ENCODE data around the gene FBRS. TPM values are rescaled to one million over a fixed set of nuclear protein-coding genes. Genes with fewer than 3 reads are reported as not detected.
"Not testable (repeated sequence)": the region's sequence is repeated elsewhere in the genome, so short reads cannot be mapped to it uniquely, and the experiment has no call there.

FBRS gene
- total RNA-seq, 1 experiment from 2014 or later = 128 TPM

DNA sequence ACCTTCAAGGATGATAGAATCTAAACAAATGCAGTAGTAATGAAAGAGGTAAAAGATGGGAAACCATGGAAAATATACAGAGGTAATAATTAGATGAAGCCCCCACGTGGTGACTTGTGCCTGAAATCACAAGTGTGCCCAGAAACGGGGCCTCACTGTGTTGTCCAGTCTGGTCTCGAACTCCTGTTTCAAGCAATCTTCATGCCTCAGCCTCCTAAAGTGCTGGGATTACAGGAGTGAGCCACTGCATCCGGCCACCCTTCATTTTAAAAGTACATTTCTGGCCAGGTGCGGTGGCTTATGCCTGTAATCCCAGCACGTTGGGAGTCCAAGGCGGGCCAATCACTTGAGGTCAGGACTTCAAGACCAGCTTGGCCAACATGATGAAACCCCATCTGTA lies 21.6 kb upstream of the FBRS start:
- no peak overlapping the region for H3K4me3 ChIP-seq
- no peaks in the 10 kb centered on the region for H4K20me1 ChIP-seq (ENCODE audit: insufficient read depth)
- no peak overlapping the region for H2AFZ ChIP-seq
- no peaks in the 10 kb centered on the region for H3K36me3 ChIP-seq (ENCODE audit: low read depth)
- H3K27ac ChIP-seq = no peak overlapping the region
- TF ChIP-seq EZH2 (IDR thresholded peaks at IDR 0.05; ENCODE audit: low read depth) (no peak), CTCF (conservative IDR thresholded peaks at IDR 0.05) (no peak)
- peaks cover 13% of the 10 kb centered on the region; the same call in 1 of the 2 replicates for H3K4me1 ChIP-seq (replicated peaks; ENCODE audit: insufficient read depth)
- peaks cover 25% of the 10 kb centered on the region for H3K79me2 ChIP-seq (ENCODE audit: low read depth)
- no peaks in the 10 kb centered on the region for H3K9me2 ChIP-seq (ENCODE audit: insufficient read depth)
- no peaks in the 10 kb centered on the region for H3K27me3 ChIP-seq (ENCODE audit: insufficient read depth, low read depth)
- BruUV-seq (replicated peaks) = no TSS peak
- ChIA-PET POLR2A (ENCODE audit: unreplicated experiment) (no interaction called here), CTCF (no interaction called here)
- H3K9me3 ChIP-seq (ENCODE audit: insufficient read depth, low read depth) = no peaks in the 10 kb centered on the region
- 0 out of 2 replicates have a peak overlapping the region, but pooled peaks have one; percentile 82 for H3K4me2 ChIP-seq
- DNase-seq = no peak
- H3F3A ChIP-seq (ENCODE audit: insufficient read depth, low read depth) = peaks cover 28% of the 10 kb centered on the region
- intact Hi-C loops (cut with micrococcal nuclease; ENCODE audit: unreplicated experiment) = no loop called here

DNA sequence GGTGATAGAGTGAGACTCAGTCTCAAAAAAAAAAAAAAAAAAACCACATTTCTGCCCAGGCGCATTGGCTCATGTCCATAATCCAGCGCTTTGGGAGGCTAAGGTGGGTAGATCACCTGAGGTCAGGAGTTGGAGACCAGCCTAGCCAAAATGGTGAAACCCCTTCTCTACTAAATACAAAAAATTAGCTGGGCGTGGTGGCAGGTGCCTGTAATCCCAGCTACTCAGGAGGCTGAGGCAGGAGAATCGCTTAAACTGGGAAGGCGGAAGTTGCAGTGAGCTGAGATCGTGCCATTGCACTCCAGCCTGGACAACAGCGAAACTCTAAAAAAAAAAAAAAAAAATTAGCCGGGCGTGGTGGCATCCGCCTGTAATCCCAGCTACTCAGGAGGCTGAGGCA lies 21.1 kb upstream of the FBRS start:
- H3K4me3 ChIP-seq; H3K4me2 ChIP-seq; H3K27me3 ChIP-seq (ENCODE audit: insufficient read depth, low read depth); BruUV-seq (replicated peaks); DNase-seq; H3K9me3 ChIP-seq (ENCODE audit: insufficient read depth, low read depth); H2AFZ ChIP-seq; H3K36me3 ChIP-seq (ENCODE audit: low read depth); H4K20me1 ChIP-seq (ENCODE audit: insufficient read depth); H3K27ac ChIP-seq; H3K9me2 ChIP-seq (ENCODE audit: insufficient read depth); intact Hi-C loops (cut with micrococcal nuclease; ENCODE audit: unreplicated experiment): not testable (repeated sequence)
- peaks cover 25% of the 10 kb centered on the region for H3F3A ChIP-seq (ENCODE audit: insufficient read depth, low read depth)
- H3K79me2 ChIP-seq (ENCODE audit: low read depth) = peaks cover 25% of the 10 kb centered on the region
- POLR2A ChIA-PET (ENCODE audit: unreplicated experiment) = interaction anchor here (0.6 kb wide), 1 partner anchor 305 kb away, joined by 5 read pairs; no protein-coding TSS in a partner anchor
- CTCF ChIA-PET = interaction anchor here (0.7 kb wide), 1 partner anchor 60 kb away, joined by 6 read pairs; no protein-coding TSS in a partner anchor
- H3K4me1 ChIP-seq (replicated peaks; ENCODE audit: insufficient read depth) = peaks cover 13% of the 10 kb centered on the region; the same call in 1 of the 2 replicates

- POLR2A ChIA-PET (ENCODE audit: unreplicated experiment) = no interaction called here
- TF ChIP-seq EZH2 (IDR thresholded peaks at IDR 0.05; ENCODE audit: low read depth) = no peak
- peak; percentile 73 for TF ChIP-seq CTCF (conservative IDR thresholded peaks at IDR 0.05)
- Histone ChIP-seq H3F3A (ENCODE audit: insufficient read depth, low read depth) (peaks cover 17% of the 10 kb centered on the region; the same call in 1 of the 2 replicates), H3K79me2 (ENCODE audit: low read depth) (peaks cover 25% of the 10 kb centered on the region), H3K36me3 (ENCODE audit: low read depth) (no peaks in the 10 kb centered on the region), H3K27me3 (ENCODE audit: insufficient read depth, low read depth) (no peaks in the 10 kb centered on the region), H3K27ac (no peak overlapping the region), H3K9me2 (ENCODE audit: insufficient read depth) (no peaks in the 10 kb centered on the region), H3K4me3 (no peak overlapping the region), H4K20me1 (ENCODE audit: insufficient read depth) (no peaks in the 10 kb centered on the region), H3K4me1 (replicated peaks; ENCODE audit: insufficient read depth) (peaks cover 13% of the 10 kb centered on the region; the same call in 1 of the 2 replicates), H3K9me3 (ENCODE audit: insufficient read depth, low read depth) (no peaks in the 10 kb centered on the region), H2AFZ (no peak overlapping the region), H3K4me2 (no peak overlapping the region)
- CTCF ChIA-PET = no interaction called here
- no TSS peak for BruUV-seq (replicated peaks)
- peak; percentile 31 to 67 for DNase-seq
- intact Hi-C loops (cut with micrococcal nuclease; ENCODE audit: unreplicated experiment) = no loop called here
Measured at GRCh38 chr16:30637944-30638343, 20.3 kb upstream of the FBRS start.

All from PC-9 (cell line).